ENCODE results near the gene C18orf63. TPM values are rescaled to one million over a fixed set of nuclear protein-coding genes. Genes with fewer than 3 reads are reported as not detected.
A peak's percentile ranks its signal among the peaks of the same experiment; 100 is the strongest.

Gene C18orf63
- polyA plus RNA-seq, 1 donor = 0.55 TPM

GRCh38 chr18:74377776-74378175 is 62.1 kb downstream of the C18orf63 start:
- no peak for DNase-seq

GRCh38 chr18:74378179-74378682 is 62.6 kb downstream of the C18orf63 start:
- DNase-seq = no peak

- no peak for DNase-seq
Observed at GRCh38 chr18:74380916-74381315, 65.3 kb downstream of the C18orf63 start.

GRCh38 chr18:74381621-74382295 is 66.1 kb downstream of the C18orf63 start:
- DNase-seq = no peak

- DNase-seq = no peak
Observed at GRCh38 chr18:74382481-74383017, 66.9 kb downstream of the C18orf63 start.

GRCh38 chr18:74387383-74387782 is 71.7 kb downstream of the C18orf63 start:
- DNase-seq = no peak

GRCh38 chr18:74388227-74388626 is 72.6 kb downstream of the C18orf63 start:
- no peak for DNase-seq

- peak; percentile 55 for DNase-seq
Observed at GRCh38 chr18:74389171-74389927, 73.7 kb downstream of the C18orf63 start.

- DNase-seq = no peak
Observed at GRCh38 chr18:74389991-74390390, 74.4 kb downstream of the C18orf63 start.

GRCh38 chr18:74390900-74391299 is 75.3 kb downstream of the C18orf63 start:
- no peak for DNase-seq

GRCh38 chr18:74392323-74392722 is 76.7 kb downstream of the C18orf63 start:
- DNase-seq = no peak

- no peak for DNase-seq
Observed at GRCh38 chr18:74395006-74395405, 79.4 kb downstream of the C18orf63 start.

- no peak for DNase-seq
Observed at GRCh38 chr18:74395648-74396154, 80.1 kb downstream of the C18orf63 start.

GRCh38 chr18:74396171-74397169 is 80.8 kb downstream of the C18orf63 start:
- DNase-seq = no peak

- no peak for DNase-seq
Observed at GRCh38 chr18:74397572-74397971, 81.9 kb downstream of the C18orf63 start.

GRCh38 chr18:74399091-74399887 is 83.7 kb downstream of the C18orf63 start:
- DNase-seq = no peak

- no peak for DNase-seq
Observed at GRCh38 chr18:74400813-74401212, 85.2 kb downstream of the C18orf63 start.

GRCh38 chr18:74402806-74403433 is 87.3 kb downstream of the C18orf63 start:
- no peak for DNase-seq

GRCh38 chr18:74407888-74408287 is 92.2 kb downstream of the C18orf63 start:
- DNase-seq = no peak
